GM23248 (cell line): ENCODE measurements around the gene MRFAP1.

Experiments used
- EZH2 ChIP-seq: fragments of 200-600 bp; sonication (generic); IDR thresholded peaks from 2 replicates; pipeline ENCODE4 v1.6.1; 2018; ENCODE audit warnings: antibody characterized with exemption, mild to moderate bottlenecking; ENCODE audit not compliant: insufficient read depth, poor library complexity, severe bottlenecking
- EZH2phosphoT487 ChIP-seq: fragments of 200-600 bp; sonication (generic); IDR thresholded peaks from 2 replicates; pipeline ENCODE4 v1.6.1; 2018; ENCODE audit warnings: antibody characterized with exemption, moderate library complexity, mild to moderate bottlenecking, low read depth; ENCODE audit not compliant: insufficient read depth

GRCh38 chr4:6686104-6686787 is 45.8 kb downstream of the MRFAP1 start:
- no peak for TF ChIP-seq EZH2
- TF ChIP-seq EZH2phosphoT487, result no peak
